Uterus (tissue), 2 donors: ENCODE measurements around the gene RPS6KA2.

Source experiments
- CTCF ChIP-seq, 4 experiments: fragments of 200-600 bp in 2 of 4; fragments of 450-650 bp in 2 of 4; sonication (generic) in 2 of 4; IDR thresholded peaks; one replicate each; pipeline ENCODE4 v1.5.1; 2016 to 2019; ENCODE audit warnings: antibody characterized with exemption in 4 of 4, mild to moderate bottlenecking in 2 of 4, moderate library complexity in 1 of 4
- POLR2A ChIP-seq, 2 donors: fragments of 450-650 bp; IDR thresholded peaks; one replicate each; pipeline ENCODE4 v1.6.1; 2016; ENCODE audit warnings: antibody characterized with exemption in 2 of 2, mild to moderate bottlenecking in 1 of 2, moderate library complexity in 1 of 2

- no peak for TF ChIP-seq CTCF (IDR thresholded peaks at IDR 0.05)
- TF ChIP-seq POLR2A (IDR thresholded peaks at IDR 0.05), result no peak
These were observed 207.8 kb downstream of the RPS6KA2 start for GRCh38 chr6:166419286-166419685.
